Measurements from ENCODE around the gene TRIM67. TPM values are rescaled to one million over a fixed set of nuclear protein-coding genes. Genes with fewer than 3 reads are reported as not detected.

The TRIM67 gene
- total and polyA plus RNA-seq, 9 of the 15 experiments (the other 6 are each of a cell fraction or from before 2014, with no cell fraction given), result 0.04 to 0.60 (median 0.31) TPM

GRCh38 chr1:231162297-231162969 lies 575 bp downstream of the TRIM67 start (continued):
- TF ChIP-seq REST (IDR thresholded peaks at IDR 0.05; ENCODE audit: borderline replicate concordance), result peak; percentile 100
- peak; percentile 100 for TF ChIP-seq REST (CRISPR knock-in tag; IDR thresholded peaks at IDR 0.05; ENCODE audit: low read depth)
- no peak for TF ChIP-seq ZNF551 (CRISPR knock-in tag; IDR thresholded peaks at IDR 0.05)
- no peak for TF ChIP-seq ZNF354B (CRISPR knock-in tag; IDR thresholded peaks at IDR 0.05)
- TF ChIP-seq ETV5 (CRISPR knock-in tag; IDR thresholded peaks at IDR 0.05; ENCODE audit: low read depth), result peak; percentile 39; the same call in 1 of the 2 replicates
- TF ChIP-seq SIRT6 (IDR thresholded peaks at IDR 0.05; ENCODE audit: low read depth, low read length), result no peak
- no peak for TF ChIP-seq ZFP91 (CRISPR knock-in tag; IDR thresholded peaks at IDR 0.05)
- peak; percentile 85 for TF ChIP-seq NR2C2 (CRISPR knock-in tag; IDR thresholded peaks at IDR 0.05)
- peak; percentile 68; the same call in 1 of the 2 replicates for TF ChIP-seq NR2C2 (tag; IDR thresholded peaks at IDR 0.05)
- TF ChIP-seq PTBP1 (IDR thresholded peaks at IDR 0.05; ENCODE audit: low read depth, low read length), result no peak
- TF ChIP-seq PTRF (tag; IDR thresholded peaks at IDR 0.05), result no peak
- TF ChIP-seq SIN3A (IDR thresholded peaks at IDR 0.05; ENCODE audit: borderline replicate concordance in 2 of 2, control insufficient read depth in 1 of 2, low read depth in 2 of 2, low read length in 2 of 2), result peak; percentile 91 to 97
- no peak for TF ChIP-seq ETS2 (tag; IDR thresholded peaks at IDR 0.05; ENCODE audit: borderline replicate concordance, poor library complexity, severe bottlenecking)

Data from K562 (cell line).